HuH-7 (cell line): ENCODE data around the gene CNOT1.
"Not testable (repeated sequence)": the region's sequence is repeated elsewhere in the genome, so short reads cannot be mapped to it uniquely, and the experiment has no call there.

Experiments
- DNase-seq: peaks from one replicate; pipeline ENCODE4 v3.0.0; 2011; ENCODE audit warnings: low spot score

CNOT1 gene

DNA sequence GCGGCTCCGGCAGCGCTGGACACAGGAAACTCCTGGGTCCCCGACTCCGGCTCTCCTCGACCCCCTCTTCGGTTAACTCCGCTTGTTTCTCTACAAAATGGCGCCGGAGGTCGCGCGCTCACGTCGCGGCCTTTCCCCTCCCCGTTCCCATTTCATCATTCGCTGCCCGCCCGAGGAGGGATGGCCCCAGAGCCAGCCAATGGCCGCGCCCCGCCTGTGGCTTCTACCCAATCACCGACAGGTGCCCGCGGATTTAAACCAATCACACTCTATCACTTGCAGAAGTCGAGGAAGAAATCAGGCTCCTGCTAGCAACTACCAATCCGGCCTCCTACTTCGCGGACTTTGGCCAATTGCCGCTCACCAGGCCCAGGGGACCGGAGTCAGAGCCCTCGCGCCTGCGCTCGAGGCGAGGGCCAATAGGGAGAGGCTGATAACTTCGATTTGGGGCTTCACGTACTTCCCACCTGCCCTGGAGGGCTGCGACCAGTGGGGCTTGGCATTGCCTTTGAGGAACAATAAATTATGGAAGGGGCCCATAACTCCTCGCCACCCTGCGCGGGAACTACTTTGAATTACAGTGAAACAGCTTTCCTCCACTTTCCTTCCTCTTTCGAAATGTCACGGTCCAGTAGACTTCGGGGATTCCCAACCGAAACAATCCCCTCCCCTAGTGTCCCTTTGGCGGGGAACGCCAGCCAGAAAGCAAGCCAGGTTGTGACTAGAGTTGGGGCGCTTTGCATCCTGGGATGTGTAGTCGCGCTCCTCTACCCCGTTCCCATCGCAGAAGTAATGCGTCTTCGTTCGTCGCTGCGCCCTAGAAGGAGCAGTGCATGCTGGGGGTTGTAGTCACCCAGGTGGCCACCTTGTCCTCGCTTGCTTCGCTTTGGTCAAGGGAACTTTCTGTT, at the start of gene CNOT1:
Gene CNOT1, minus strand, starts transcription at position 94 of the 908 bp plus-strand sequence. CDS start 30,489 bp downstream, outside the sequence.
- peak; percentile 84 for DNase-seq

DNA sequence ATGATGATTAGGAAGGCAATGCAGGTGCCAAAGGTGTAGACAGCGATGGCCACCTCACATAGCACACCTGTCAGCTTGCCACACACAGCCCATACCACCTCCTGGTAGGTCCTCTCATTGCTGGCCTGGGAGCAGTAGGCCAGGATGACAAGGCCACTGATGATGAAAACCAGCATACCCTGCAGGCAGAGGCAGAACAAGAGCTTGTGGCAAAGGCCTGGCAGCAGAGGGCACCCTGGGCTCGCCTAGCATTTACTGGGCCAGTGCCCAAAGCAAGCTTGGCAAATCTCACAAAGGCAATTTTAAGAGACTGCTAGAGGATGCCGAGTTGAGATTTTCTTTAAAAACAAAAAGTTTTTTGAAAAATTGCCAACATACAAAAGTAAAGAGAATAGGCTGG, 49.1 kb upstream of the CNOT1 start:
- no peak for DNase-seq

DNA sequence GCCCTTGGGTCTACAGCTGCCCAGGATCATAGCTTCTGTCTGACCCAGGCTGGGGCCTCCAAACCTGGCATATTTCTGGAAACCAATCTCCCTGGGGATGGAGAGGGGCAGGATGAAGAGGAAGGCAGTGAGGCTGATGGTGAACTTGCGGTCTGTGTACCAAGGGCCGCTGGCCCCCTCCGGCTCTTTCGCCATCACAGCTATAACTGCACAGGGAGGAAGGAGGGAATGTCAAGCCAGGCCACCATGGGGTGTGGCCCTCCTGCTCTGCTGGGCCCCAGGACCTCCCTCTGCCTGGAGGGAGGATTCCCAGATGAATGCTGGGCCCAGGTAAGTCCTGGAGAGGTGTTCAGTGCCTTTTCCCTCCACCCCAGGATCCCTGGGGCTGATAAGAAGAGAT, 48.6 kb upstream of the CNOT1 start:
- DNase-seq, result no peak

GRCh38 chr16:58670946-58671583, 41.4 kb upstream of the CNOT1 start:
- DNase-seq, result no peak

GRCh38 chr16:58670177-58670576, 40.6 kb upstream of the CNOT1 start:
- DNase-seq, result no peak

DNA sequence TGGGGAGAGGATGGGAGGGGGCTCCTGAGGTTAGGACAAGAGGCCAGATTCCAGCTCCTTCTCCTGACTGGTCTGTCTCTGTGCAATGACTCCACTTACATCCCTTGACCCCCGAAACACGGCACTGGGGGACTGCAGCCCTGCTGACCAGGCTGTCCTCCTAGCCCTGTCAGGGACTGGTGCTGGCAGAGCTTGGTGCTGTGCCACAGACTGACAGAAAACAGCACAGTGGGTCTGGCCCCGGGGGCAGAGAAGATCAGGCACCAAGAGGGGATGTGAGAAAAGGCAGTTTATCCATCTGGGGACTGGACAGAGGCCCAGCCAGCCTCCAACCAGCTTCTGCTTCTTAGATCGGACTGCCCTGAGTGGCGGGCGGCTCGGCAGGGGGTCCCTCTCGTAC, 35.6 kb upstream of the CNOT1 start:
- DNase-seq, result no peak

- DNase-seq, result peak; percentile 64
Observed at GRCh38 chr16:58661199-58661830, 31.7 kb upstream of the CNOT1 start.

DNA sequence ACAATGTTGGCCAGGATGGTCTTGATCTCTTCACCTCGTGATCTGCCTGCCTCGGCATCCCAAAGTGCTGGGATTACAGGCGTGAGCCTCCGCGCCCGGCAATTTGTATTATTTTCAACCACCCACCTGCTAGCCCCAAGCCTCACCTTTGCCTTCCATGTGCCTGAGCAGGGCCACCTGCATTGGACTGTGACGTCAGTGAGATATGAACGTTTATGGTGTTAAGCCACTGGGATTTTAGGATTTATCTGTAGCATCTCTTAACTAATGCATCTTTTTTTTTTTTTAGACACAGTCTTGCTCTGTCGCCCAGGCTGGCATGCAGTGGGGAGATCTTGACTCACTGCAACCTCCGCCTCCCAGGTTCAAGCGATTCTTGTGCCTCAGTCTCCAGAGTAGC, 30.3 kb upstream of the CNOT1 start:
- DNase-seq, result not testable (repeated sequence)

GRCh38 chr16:58658796-58659211, 29.2 kb upstream of the CNOT1 start:
- DNase-seq, result no peak

DNA sequence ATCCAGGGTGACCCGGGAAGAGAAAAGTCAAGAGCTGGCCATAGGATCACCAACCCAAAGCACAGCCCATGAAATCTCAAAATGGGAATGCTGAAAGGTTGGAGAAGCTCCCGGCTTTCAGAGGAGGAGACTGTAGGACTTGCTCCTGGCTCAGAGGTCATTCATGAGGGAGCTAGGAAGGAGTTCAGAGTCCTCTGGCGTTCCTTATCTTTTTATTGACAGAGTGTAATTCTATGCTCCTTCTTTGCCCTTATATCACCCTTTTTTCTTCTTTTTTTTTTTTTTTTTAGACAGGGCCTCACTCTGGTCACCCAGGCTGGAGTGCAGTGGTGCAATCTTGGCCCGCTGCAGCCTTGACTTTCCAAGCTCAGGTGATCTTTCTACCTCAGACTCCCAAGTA, 27.3 kb upstream of the CNOT1 start:
- no peak for DNase-seq

DNA sequence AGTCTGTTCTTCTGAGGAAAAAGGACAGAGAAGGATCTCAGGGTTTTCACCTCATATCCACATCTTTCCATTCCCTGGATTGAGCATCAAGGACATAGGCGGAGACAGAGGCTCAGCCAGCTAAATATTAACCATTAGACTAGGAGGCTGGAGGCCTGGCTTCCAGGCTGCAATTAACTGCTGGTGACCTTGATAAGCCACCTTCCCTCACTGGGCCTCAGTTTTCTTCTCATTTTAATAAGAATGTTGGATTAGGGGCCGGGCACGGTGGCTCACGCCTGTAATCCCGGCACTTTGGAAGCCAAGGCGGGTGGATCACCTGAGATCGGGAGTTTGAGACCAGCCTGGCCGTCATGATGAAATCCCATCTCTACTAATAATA, 25.6 kb upstream of the CNOT1 start:
- DNase-seq, result peak; percentile 30

- DNase-seq, result no peak
Observed at GRCh38 chr16:58654560-58655214, 25.1 kb upstream of the CNOT1 start.

DNA sequence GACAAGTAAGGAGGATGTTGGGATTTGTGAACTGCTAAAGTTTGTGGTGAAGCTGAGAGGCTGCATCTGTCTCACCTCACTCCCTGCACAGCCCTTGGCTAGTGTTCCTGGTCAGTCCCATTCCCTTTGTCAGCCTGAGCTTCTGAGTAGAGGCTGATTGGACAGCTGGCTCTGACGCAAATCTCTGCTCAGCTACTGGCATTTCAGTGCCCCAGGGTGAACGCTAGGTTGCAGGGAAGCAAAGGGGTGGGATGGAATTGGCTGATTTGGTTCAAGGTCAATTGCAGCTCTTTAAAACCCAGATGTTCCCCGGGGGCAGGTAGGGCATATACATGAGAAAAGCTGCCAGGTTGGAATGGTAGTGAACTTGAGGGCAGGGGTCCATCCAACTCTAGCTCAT, 23.1 kb upstream of the CNOT1 start:
- DNase-seq, result no peak

DNA sequence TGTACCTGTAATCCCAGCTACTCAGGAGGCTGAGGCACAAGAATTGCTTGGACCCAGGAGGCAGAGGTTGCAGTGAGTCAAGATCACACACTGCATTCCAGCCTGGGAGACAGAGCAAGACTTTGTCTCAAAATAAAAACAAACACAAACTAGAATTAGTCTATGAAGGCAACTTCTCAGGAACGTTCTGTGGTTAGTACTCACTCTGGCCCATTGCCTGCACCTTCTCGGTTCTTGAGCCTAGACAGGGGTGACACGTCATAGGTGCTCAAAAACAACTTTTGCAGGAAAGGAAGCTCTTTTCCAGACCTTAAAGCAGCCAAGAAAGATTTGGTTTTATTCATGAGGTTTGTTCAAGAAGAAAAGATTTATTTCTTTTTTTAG, 22.3 kb upstream of the CNOT1 start:
- DNase-seq, result no peak

- no peak for DNase-seq
Observed at GRCh38 chr16:58649707-58650106, 20.1 kb upstream of the CNOT1 start.

DNA sequence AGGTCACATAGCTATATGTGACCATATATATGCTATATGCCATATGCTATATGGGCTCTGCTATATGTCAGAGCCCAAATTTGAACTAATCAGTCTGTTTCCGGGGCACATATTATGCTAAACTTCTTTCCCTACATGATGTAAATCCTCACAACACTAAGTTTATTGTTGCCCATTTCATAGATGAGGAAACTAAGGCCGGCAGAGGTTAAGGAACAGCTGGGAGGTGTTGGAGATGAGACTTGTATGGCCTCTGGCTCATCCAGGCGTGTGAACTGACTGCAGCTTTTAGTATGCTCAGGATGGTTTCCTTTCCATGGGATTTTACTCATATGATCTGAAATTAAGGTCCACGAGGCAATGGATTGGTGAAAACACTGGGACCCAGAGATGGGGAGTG, 17.5 kb upstream of the CNOT1 start:
- no peak for DNase-seq

DNA sequence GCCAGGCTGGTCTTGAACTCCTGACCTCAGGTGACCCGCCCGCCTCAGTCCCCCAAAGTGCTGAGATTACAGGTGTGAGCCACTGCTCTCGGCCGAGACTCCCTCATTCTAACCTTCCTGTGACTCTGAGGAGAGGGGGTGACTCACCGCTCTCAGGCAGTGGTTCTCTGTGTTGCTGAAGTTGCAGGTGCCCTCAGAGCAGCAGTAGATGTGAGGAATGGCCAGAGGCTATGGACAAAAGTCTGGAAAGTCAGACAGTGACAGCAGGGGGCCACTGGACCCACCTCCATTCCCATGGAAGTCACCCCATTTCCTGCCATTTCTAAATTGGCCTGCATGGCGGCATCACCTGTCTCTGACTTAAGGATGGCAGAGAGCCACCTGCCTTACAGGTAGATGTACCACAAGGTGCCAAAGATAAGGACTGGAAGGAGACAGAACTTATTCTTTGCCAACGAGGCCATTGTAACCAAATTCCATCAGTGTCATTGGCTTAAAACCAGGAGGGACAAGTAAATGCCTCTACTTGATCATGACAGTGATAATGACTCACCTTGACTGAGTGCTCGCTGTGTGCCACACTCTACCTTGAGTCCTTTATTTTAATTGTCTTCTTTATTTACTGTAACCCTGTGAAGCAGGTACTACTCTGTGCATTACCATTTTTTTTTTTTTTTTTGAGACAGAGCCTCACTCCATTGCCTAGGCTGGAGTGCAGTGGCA, 15.3 kb upstream of the CNOT1 start:
- DNase-seq, result no peak

DNA sequence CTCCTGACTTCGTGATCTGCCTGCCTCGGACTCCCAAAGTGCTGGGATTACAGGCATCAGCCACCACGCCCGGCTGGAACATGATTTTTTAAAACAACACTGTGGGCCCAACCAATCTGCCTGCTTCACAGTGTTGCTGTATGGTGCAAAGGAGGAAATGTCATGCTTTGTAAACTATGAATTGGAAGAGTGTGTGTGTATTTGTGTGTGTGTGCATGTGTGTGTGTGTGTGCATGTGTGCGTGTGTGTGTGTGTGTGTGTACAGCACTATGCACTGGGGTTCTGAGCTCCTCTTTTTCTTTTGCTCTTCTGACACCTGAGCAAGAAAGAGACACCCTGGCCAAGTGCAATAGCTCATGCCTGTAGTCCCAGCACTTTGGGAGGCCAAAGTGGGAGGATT, 14.5 kb upstream of the CNOT1 start:
- no peak for DNase-seq

GRCh38 chr16:58640949-58641348, 11.3 kb upstream of the CNOT1 start:
- DNase-seq, result no peak

DNA sequence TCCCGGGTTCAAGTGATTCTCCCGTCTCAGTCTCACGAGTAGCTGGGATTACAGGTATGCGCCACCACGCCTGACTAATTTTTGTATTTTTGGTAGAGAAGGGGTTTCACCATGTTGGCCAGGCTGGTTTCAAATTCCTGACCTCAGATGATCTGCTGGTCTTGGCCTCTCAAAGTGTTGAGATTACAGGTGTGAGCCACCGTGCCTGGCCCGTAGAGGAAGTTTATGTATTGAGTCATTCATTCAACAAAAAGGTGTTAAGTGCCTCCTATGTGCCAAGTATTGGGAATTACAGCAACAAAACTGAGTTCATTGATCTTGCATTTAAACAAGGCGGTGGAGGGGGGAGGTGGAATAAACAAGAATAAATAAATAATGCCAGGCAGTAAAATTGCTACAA, 10.2 kb upstream of the CNOT1 start:
- no peak for DNase-seq

- DNase-seq, result no peak
Observed at GRCh38 chr16:58639230-58639629, 9.6 kb upstream of the CNOT1 start.
